HL-60 (cell line): Measurements from ENCODE around the gene CELF2.

Experiments used
- DNase-seq, 2 experiments: peaks; one replicate each; pipeline ENCODE4 v3.0.0-alpha.2; 2010 to 2020; ENCODE audit warnings: low read depth in 1 of 2, low spot score in 1 of 2
- H3K27ac ChIP-seq: fragments of 250-450 bp; sonication (Bioruptor Pico); replicated peaks from 2 replicates; pipeline ENCODE4 v1.5.1; 2020; ENCODE audit warnings: mild to moderate bottlenecking, moderate library complexity
- H3K27me3 ChIP-seq: fragments of 250-450 bp; sonication (Bioruptor Pico); 2 replicates; pipeline ENCODE4 v1.5.1; 2021; ENCODE audit warnings: mild to moderate bottlenecking, moderate library complexity; ENCODE audit not compliant: insufficient read depth, poor library complexity, severe bottlenecking
- H3K4me3 ChIP-seq: replicated peaks from 2 replicates; pipeline ENCODE4 v1.5.1; 2011; ENCODE audit warnings: mild to moderate bottlenecking, control low read depth, low read length; ENCODE audit not compliant: insufficient read depth
- CTCF ChIP-seq: IDR thresholded peaks from one replicate; pipeline ENCODE4 v1.5.1; 2011; ENCODE audit warnings: low read length, control low read depth, inconsistent platforms; ENCODE audit not compliant: insufficient read depth
- GABPA ChIP-seq: IDR thresholded peaks from 2 replicates; pipeline ENCODE4 v1.6.1; 2012; ENCODE audit warnings: low read depth
- POLR2AphosphoS5 ChIP-seq: IDR thresholded peaks from 2 replicates; pipeline ENCODE4 v1.6.1; 2012; ENCODE audit warnings: low read depth
- REST ChIP-seq: IDR thresholded peaks from 2 replicates; pipeline ENCODE4 v1.6.1; 2012; ENCODE audit warnings: low read depth; ENCODE audit not compliant: insufficient replicate concordance
- SPI1 ChIP-seq: IDR thresholded peaks from 2 replicates; pipeline ENCODE4 v1.6.1; 2012; ENCODE audit warnings: low read depth, mild to moderate bottlenecking, borderline replicate concordance

CELF2 gene

GRCh38 chr10:11299125-11299524 lies 281.5 kb downstream of the CELF2 start:
- Histone ChIP-seq H3K27me3 (no peaks in the 10 kb centered on the region), H3K27ac (no peak overlapping the region), H3K4me3 (no peak overlapping the region)
- DNase-seq: no peak
- TF ChIP-seq SPI1 (no peak), CTCF (no peak), REST (no peak), GABPA (no peak), POLR2AphosphoS5 (no peak)

- no peaks in the 10 kb centered on the region for H3K27me3 ChIP-seq
- TF ChIP-seq POLR2AphosphoS5: no peak
- no peak for TF ChIP-seq REST
- no peak for TF ChIP-seq CTCF
- TF ChIP-seq GABPA: no peak
- TF ChIP-seq SPI1: no peak
- no peak overlapping the region for H3K27ac ChIP-seq
- DNase-seq: no peak
- no peak overlapping the region for H3K4me3 ChIP-seq
Observed at GRCh38 chr10:11300026-11300425, 282.4 kb downstream of the CELF2 start.

GRCh38 chr10:11300563-11300962 lies 282.9 kb downstream of the CELF2 start:
- H3K27me3 ChIP-seq: no peaks in the 10 kb centered on the region
- DNase-seq: no peak
- no peak for TF ChIP-seq SPI1
- no peak for TF ChIP-seq POLR2AphosphoS5
- no peak for TF ChIP-seq REST
- no peak for TF ChIP-seq GABPA
- no peak for TF ChIP-seq CTCF
- no peak overlapping the region for H3K27ac ChIP-seq
- no peak overlapping the region for H3K4me3 ChIP-seq
